ENCODE results near the gene TNFRSF4.

Gene TNFRSF4

GRCh38 chr1:1213345-1214265 is at the start of gene TNFRSF4:
TSS of gene TNFRSF4 (minus strand) at chr1:1214153. CDS start at chr1:1214127, 26 bp downstream.
- Mint-ChIP-seq H3K27me3 (ENCODE audit: low read depth) (no peaks in the 10 kb centered on the region), H3K9me3 (no peaks in the 10 kb centered on the region), H3K4me3 (peak within 1 kb of the TSS; percentile 64), H3K36me3 (ENCODE audit: low read depth) (peaks cover 9% of the 10 kb centered on the region), H3K27ac (peak within 1 kb of the TSS; percentile 52), H3K4me1 (ENCODE audit: low read depth) (peaks cover 21% of the 10 kb centered on the region)
- peak; percentile 47 for DNase-seq (ENCODE audit: low spot score)

GRCh38 chr1:1262758-1263157 is 48.8 kb upstream of the TNFRSF4 start:
- H3K27ac Mint-ChIP-seq = no peak overlapping the region
- no peaks in the 10 kb centered on the region for H3K27me3 Mint-ChIP-seq (ENCODE audit: low read depth)
- no peak overlapping the region for H3K4me3 Mint-ChIP-seq
- peaks cover 42% of the 10 kb centered on the region for H3K36me3 Mint-ChIP-seq (ENCODE audit: low read depth)
- peaks cover 4% of the 10 kb centered on the region for H3K4me1 Mint-ChIP-seq (ENCODE audit: low read depth)
- DNase-seq (ENCODE audit: low spot score) = no peak
- H3K9me3 Mint-ChIP-seq = no peaks in the 10 kb centered on the region

- no peaks in the 10 kb centered on the region for H3K9me3 Mint-ChIP-seq
- H3K36me3 Mint-ChIP-seq (ENCODE audit: low read depth) = peaks cover 41% of the 10 kb centered on the region
- H3K27ac Mint-ChIP-seq = no peak overlapping the region
- H3K4me3 Mint-ChIP-seq = no peak overlapping the region
- no peaks in the 10 kb centered on the region for H3K27me3 Mint-ChIP-seq (ENCODE audit: low read depth)
- DNase-seq (ENCODE audit: low spot score) = no peak
- H3K4me1 Mint-ChIP-seq (ENCODE audit: low read depth) = peaks cover 5% of the 10 kb centered on the region
Measured at GRCh38 chr1:1262071-1262470, 48.1 kb upstream of the TNFRSF4 start.

GRCh38 chr1:1260843-1261560 is 47.0 kb upstream of the TNFRSF4 start:
- Mint-ChIP-seq H3K27me3 (ENCODE audit: low read depth) (no peaks in the 10 kb centered on the region), H3K9me3 (no peaks in the 10 kb centered on the region), H3K4me1 (ENCODE audit: low read depth) (peaks cover 5% of the 10 kb centered on the region), H3K36me3 (ENCODE audit: low read depth) (peaks cover 42% of the 10 kb centered on the region), H3K4me3 (peak overlapping the region; percentile 37), H3K27ac (peak overlapping the region; percentile 55)
- DNase-seq (ENCODE audit: low spot score) = no peak

- H3K4me1 Mint-ChIP-seq (ENCODE audit: low read depth) = peaks cover 5% of the 10 kb centered on the region
- DNase-seq (ENCODE audit: low spot score) = no peak
- H3K36me3 Mint-ChIP-seq (ENCODE audit: low read depth) = peaks cover 38% of the 10 kb centered on the region
- no peaks in the 10 kb centered on the region for H3K27me3 Mint-ChIP-seq (ENCODE audit: low read depth)
- H3K27ac Mint-ChIP-seq = peak overlapping the region; percentile 45
- H3K9me3 Mint-ChIP-seq = no peaks in the 10 kb centered on the region
- H3K4me3 Mint-ChIP-seq = no peak overlapping the region
Measured at GRCh38 chr1:1259951-1260600, 46.1 kb upstream of the TNFRSF4 start.

GRCh38 chr1:1259540-1259939 is 45.6 kb upstream of the TNFRSF4 start:
- Mint-ChIP-seq H3K4me1 (ENCODE audit: low read depth) (peaks cover 5% of the 10 kb centered on the region), H3K36me3 (ENCODE audit: low read depth) (peaks cover 43% of the 10 kb centered on the region), H3K27ac (peak overlapping the region; percentile 45), H3K4me3 (no peak overlapping the region), H3K27me3 (ENCODE audit: low read depth) (no peaks in the 10 kb centered on the region), H3K9me3 (no peaks in the 10 kb centered on the region)
- no peak for DNase-seq (ENCODE audit: low spot score)

- DNase-seq (ENCODE audit: low spot score) = no peak
- no peaks in the 10 kb centered on the region for H3K27me3 Mint-ChIP-seq (ENCODE audit: low read depth)
- peaks cover 5% of the 10 kb centered on the region for H3K4me1 Mint-ChIP-seq (ENCODE audit: low read depth)
- no peaks in the 10 kb centered on the region for H3K9me3 Mint-ChIP-seq
- no peak overlapping the region for H3K27ac Mint-ChIP-seq
- H3K36me3 Mint-ChIP-seq (ENCODE audit: low read depth) = peaks cover 44% of the 10 kb centered on the region
- H3K4me3 Mint-ChIP-seq = no peak overlapping the region
Measured at GRCh38 chr1:1259119-1259488, 45.2 kb upstream of the TNFRSF4 start.

GRCh38 chr1:1256956-1257871 is 43.3 kb upstream of the TNFRSF4 start:
- peaks cover 48% of the 10 kb centered on the region for H3K36me3 Mint-ChIP-seq (ENCODE audit: low read depth)
- H3K27ac Mint-ChIP-seq = peak overlapping the region; percentile 54
- no peaks in the 10 kb centered on the region for H3K27me3 Mint-ChIP-seq (ENCODE audit: low read depth)

GRCh38 chr1:1255611-1256010 is 41.7 kb upstream of the TNFRSF4 start:
- Mint-ChIP-seq H3K27me3 (ENCODE audit: low read depth) (no peaks in the 10 kb centered on the region), H3K4me1 (ENCODE audit: low read depth) (peaks cover 8% of the 10 kb centered on the region), H3K9me3 (no peaks in the 10 kb centered on the region), H3K36me3 (ENCODE audit: low read depth) (peaks cover 46% of the 10 kb centered on the region), H3K4me3 (no peak overlapping the region), H3K27ac (no peak overlapping the region)
- DNase-seq (ENCODE audit: low spot score) = no peak

More at GRCh38 chr1:1256956-1257871, 43.3 kb upstream of the TNFRSF4 start:
- no peak overlapping the region for H3K4me3 Mint-ChIP-seq
- no peak for DNase-seq (ENCODE audit: low spot score)
- H3K9me3 Mint-ChIP-seq = no peaks in the 10 kb centered on the region
- H3K4me1 Mint-ChIP-seq (ENCODE audit: low read depth) = peaks cover 5% of the 10 kb centered on the region

- Mint-ChIP-seq H3K36me3 (ENCODE audit: low read depth) (peaks cover 42% of the 10 kb centered on the region), H3K4me1 (ENCODE audit: low read depth) (peaks cover 10% of the 10 kb centered on the region)
Measured at GRCh38 chr1:1255078-1255477, 41.1 kb upstream of the TNFRSF4 start.

GRCh38 chr1:1254667-1254998 is 40.7 kb upstream of the TNFRSF4 start:
- DNase-seq (ENCODE audit: low spot score) = no peak
- peaks cover 38% of the 10 kb centered on the region for H3K36me3 Mint-ChIP-seq (ENCODE audit: low read depth)
- H3K4me1 Mint-ChIP-seq (ENCODE audit: low read depth) = peaks cover 10% of the 10 kb centered on the region
- H3K4me3 Mint-ChIP-seq = no peak overlapping the region
- H3K9me3 Mint-ChIP-seq = no peaks in the 10 kb centered on the region
- H3K27me3 Mint-ChIP-seq (ENCODE audit: low read depth) = no peaks in the 10 kb centered on the region
- H3K27ac Mint-ChIP-seq = no peak overlapping the region

More at GRCh38 chr1:1255078-1255477, 41.1 kb upstream of the TNFRSF4 start:
- Mint-ChIP-seq H3K27ac (no peak overlapping the region), H3K9me3 (no peaks in the 10 kb centered on the region), H3K4me3 (no peak overlapping the region), H3K27me3 (ENCODE audit: low read depth) (no peaks in the 10 kb centered on the region)
- DNase-seq (ENCODE audit: low spot score) = no peak

GRCh38 chr1:1253972-1254666 is 40.2 kb upstream of the TNFRSF4 start:
- Mint-ChIP-seq H3K4me1 (ENCODE audit: low read depth) (peaks cover 10% of the 10 kb centered on the region), H3K27ac (no peak overlapping the region), H3K9me3 (no peaks in the 10 kb centered on the region), H3K36me3 (ENCODE audit: low read depth) (peaks cover 35% of the 10 kb centered on the region), H3K4me3 (no peak overlapping the region), H3K27me3 (ENCODE audit: low read depth) (no peaks in the 10 kb centered on the region)
- no peak for DNase-seq (ENCODE audit: low spot score)

GRCh38 chr1:1253314-1253713 is 39.4 kb upstream of the TNFRSF4 start:
- Mint-ChIP-seq H3K27ac (no peak overlapping the region), H3K4me1 (ENCODE audit: low read depth) (peaks cover 10% of the 10 kb centered on the region), H3K9me3 (no peaks in the 10 kb centered on the region), H3K4me3 (no peak overlapping the region), H3K27me3 (ENCODE audit: low read depth) (no peaks in the 10 kb centered on the region), H3K36me3 (ENCODE audit: low read depth) (peaks cover 35% of the 10 kb centered on the region)
- no peak for DNase-seq (ENCODE audit: low spot score)

Data from T-helper 2 cell treated with Interferon-gamma antibody and Interleukin-4, amounts not matched to agents 5 μg/mL and 100 μg/mL, for 36 hours (primary cell).